Spleen (tissue), 11 donors: ENCODE results near the gene SLC37A3. TPM values are rescaled to one million over a fixed set of nuclear protein-coding genes. Genes with fewer than 3 reads are reported as not detected.
A peak's percentile ranks its signal among the peaks of the same experiment; 100 is the strongest.
"Not testable (repeated sequence)": the region's sequence is repeated elsewhere in the genome, so short reads cannot be mapped to it uniquely, and the experiment has no call there.

Experiments used
- DNase-seq: peaks from one replicate; pipeline ENCODE4 v3.0.0-alpha.2; 2020
- H3K27ac ChIP-seq, 8 donors: fragments of 200-600 bp; sonication (generic) in 7 of 8; 1 replicate in 4 of 8; 2 replicates in 4 of 8; pipeline versions ENCODE4 v1.5.0 to v1.8.0; 2016 to 2021; ENCODE audit warnings: inconsistent platforms in 4 of 8, mild to moderate bottlenecking in 4 of 8, moderate library complexity in 1 of 8
- H3K27me3 ChIP-seq, 7 donors: fragments of 200-600 bp; sonication (generic) in 6 of 7; replicated peaks in 1 of 7; 1 replicate in 4 of 7; 2 replicates in 3 of 7; pipeline versions ENCODE4 v1.5.0 to v1.8.0; 2016 to 2021; ENCODE audit warnings: inconsistent platforms in 3 of 7, mild to moderate bottlenecking in 1 of 7
- H3K36me3 ChIP-seq, 6 donors: fragments of 200-600 bp; sonication (generic) in 5 of 6; 1 replicate in 4 of 6; 2 replicates in 2 of 6; pipeline versions ENCODE4 v1.5.0 to v1.8.0; 2016 to 2021; ENCODE audit warnings: inconsistent platforms in 2 of 6
- H3K4me1 ChIP-seq, 6 donors: fragments of 200-600 bp; sonication (generic) in 5 of 6; 1 replicate in 3 of 6; 2 replicates in 3 of 6; pipeline versions ENCODE4 v1.5.0 to v1.8.0; 2016 to 2021; ENCODE audit warnings: inconsistent platforms in 3 of 6
- H3K4me3 ChIP-seq, 8 donors: fragments of 200-600 bp; sonication (generic) in 7 of 8; 1 replicate in 4 of 8; 2 replicates in 4 of 8; pipeline versions ENCODE4 v1.5.0 to v1.8.0; 2016 to 2021; ENCODE audit warnings: inconsistent platforms in 4 of 8, mild to moderate bottlenecking in 4 of 8, moderate library complexity in 2 of 8
- H3K9me3 ChIP-seq, 8 donors: fragments of 200-600 bp; sonication (generic) in 7 of 8; 1 replicate in 4 of 8; 2 replicates in 4 of 8; pipeline versions ENCODE4 v1.5.0 to v1.8.0; 2016 to 2021; ENCODE audit warnings: inconsistent platforms in 4 of 8
- CTCF ChIP-seq, 11 experiments: fragments of 200-600 bp in 7 of 11; fragments of 450-650 bp in 4 of 11; sonication (generic) in 4 of 11; IDR thresholded peaks in 8 of 11; conservative IDR thresholded peaks in 3 of 11; 1 replicate in 7 of 11; 2 replicates in 4 of 11; pipeline versions ENCODE4 v1.4.0 to v1.8.0; 2016 to 2021; ENCODE audit warnings: antibody characterized with exemption in 11 of 11, inconsistent platforms in 4 of 11, mild to moderate bottlenecking in 1 of 11
- POLR2A ChIP-seq, 3 donors: fragments of 450-650 bp; IDR thresholded peaks; one replicate each; pipeline ENCODE4 v1.5.1; 2017; ENCODE audit warnings: antibody characterized with exemption in 3 of 3, mild to moderate bottlenecking in 1 of 3
- POLR2AphosphoS5 ChIP-seq, 3 donors: sonication (generic); formaldehyde crosslinking; IDR thresholded peaks; one replicate each; pipeline ENCODE4 v1.5.1; 2017; ENCODE audit warnings: antibody characterized with exemption in 3 of 3
- WGBS, 5 donors: extraction: QIAGEN DNeasy Blood & Tissue Kit in 3 of 5; methylation state at CpG; one replicate each; pipeline versions ENCODE4 v1.1.5 to v1.1.7; 2013 to 2018; 5-methylcytosine and 5-hydroxymethylcytosine counted together
- intact Hi-C: fragments of 100-400 bp; cut with DNase I; formaldehyde crosslinking; loops from one replicate; pipeline ENCODE4 v1.15.0; 2023; ENCODE audit warnings: low total_unique reads
- polyA plus RNA-seq, 3 donors: library from polyadenylated mRNA; stranded (reverse); fragments of 200-250 nt; gene quantifications; one replicate each; pipeline ENCODE4 v1.2.1, GENCODE V29; 2013
- total RNA-seq, 7 donors: library from RNA; depleted of rRNA in 3 of 7; stranded (reverse); fragments of >200 nt in 3 of 7; fragmentation: NEBNext Ultra II Directional in 4 of 7; extraction: Animal tissue kit (Norgen Biotek cat#: 25700) in 4 of 7; gene quantifications; one replicate each; pipeline versions ENCODE4 v1.1.0 to v1.2.1, GENCODE V29; 2016 to 2021
- donor health status: healthy with polysubstance abuse.
- donor health status: DM: no; HTN: no; CAD: no; lungs with moderate emphysema.
- donor health status: DM: no; HTN: no; CAD: no.
- donor health status: Bipolar disorder and iron deficiency.
- donor health status: healthy.
- donor health status: DM: no; HTN: no; CAD: no.
- donor health status: DM: yes; HTN: yes; CAD: no.

The SLC37A3 gene
- total and polyA plus RNA-seq, 10 donors: 8.0 to 71.9 (median 37.8) TPM

GRCh38 chr7:140314573-140315480 is 83.5 kb downstream of the SLC37A3 start:
- no peak overlapping the region for H3K4me3 ChIP-seq
- intact Hi-C loops: no loop called here
- H3K4me1 ChIP-seq: peaks cover 0 to 70% (median 19%) of the 10 kb centered on the region in 6 donors
- no peak for DNase-seq
- WGBS, 5 donors: 81 to 91% (median 85%) methylated on average over 21 of the region's 21 CpGs
- peak overlapping the region in 5 of 8 donors; percentile 10 to 85 (median 78) for H3K27ac ChIP-seq
- TF ChIP-seq POLR2AphosphoS5 (IDR thresholded peaks at IDR 0.05) (no peak), CTCF (IDR thresholded peaks at IDR 0.05 in 8 of 11, conservative IDR thresholded peaks at IDR 0.05 in 3 of 11) (no peak), POLR2A (IDR thresholded peaks at IDR 0.05) (no peak)
- H3K27me3 ChIP-seq: no peaks in the 10 kb centered on the region
- H3K9me3 ChIP-seq: peaks cover 0 to 18% (median 9%) of the 10 kb centered on the region in 8 donors
- no peaks in the 10 kb centered on the region for H3K36me3 ChIP-seq

GRCh38 chr7:140312141-140312846 is 86.0 kb downstream of the SLC37A3 start:
- no peak for DNase-seq
- intact Hi-C loops: no loop called here
- Histone ChIP-seq H3K27me3 (no peaks in the 10 kb centered on the region), H3K36me3 (no peaks in the 10 kb centered on the region), H3K9me3 (peaks cover 0 to 18% (median 9%) of the 10 kb centered on the region in 8 donors), H3K27ac (peak overlapping the region in 7 of 8 donors; percentile 42 to 85 (median 76)), H3K4me3 (no peak overlapping the region), H3K4me1 (peaks cover 0 to 59% (median 19%) of the 10 kb centered on the region in 6 donors)
- WGBS, 5 donors: 54 to 76% (median 59%) methylated on average over 2 of the region's 2 CpGs
- no peak for TF ChIP-seq POLR2AphosphoS5 (IDR thresholded peaks at IDR 0.05)
- no peak for TF ChIP-seq POLR2A (IDR thresholded peaks at IDR 0.05)
- TF ChIP-seq CTCF (IDR thresholded peaks at IDR 0.05 in 8 of 11, conservative IDR thresholded peaks at IDR 0.05 in 3 of 11): no peak

GRCh38 chr7:140311128-140311527 is 87.2 kb downstream of the SLC37A3 start:
- H3K4me1 ChIP-seq: peaks cover 0 to 51% (median 16%) of the 10 kb centered on the region in 6 donors
- WGBS, 5 donors: 90 to 98% (median 98%) methylated on average over 2 of the region's 2 CpGs

GRCh38 chr7:140310337-140311002 is 87.9 kb downstream of the SLC37A3 start:
- Histone ChIP-seq H3K27ac (no peak overlapping the region), H3K36me3 (no peaks in the 10 kb centered on the region), H3K4me1 (peaks cover 0 to 51% (median 9%) of the 10 kb centered on the region in 6 donors), H3K27me3 (no peaks in the 10 kb centered on the region), H3K4me3 (no peak overlapping the region), H3K9me3 (peaks cover 0 to 18% (median 9%) of the 10 kb centered on the region in 8 donors)
- DNase-seq: no peak
- 74 to 88% (median 85%) methylated on average over 3 of the region's 3 CpGs for WGBS, 5 donors
- TF ChIP-seq POLR2A (IDR thresholded peaks at IDR 0.05): no peak
- TF ChIP-seq CTCF (IDR thresholded peaks at IDR 0.05 in 8 of 11, conservative IDR thresholded peaks at IDR 0.05 in 3 of 11): no peak
- TF ChIP-seq POLR2AphosphoS5 (IDR thresholded peaks at IDR 0.05): no peak
- intact Hi-C loops: no loop called here

More at GRCh38 chr7:140311128-140311527, 87.2 kb downstream of the SLC37A3 start:
- H3K9me3 ChIP-seq: peaks cover 0 to 18% (median 9%) of the 10 kb centered on the region in 8 donors
- H3K4me3 ChIP-seq, DNase-seq, H3K27me3 ChIP-seq, H3K36me3 ChIP-seq, intact Hi-C loops: not testable (repeated sequence)
- H3K27ac ChIP-seq: peak overlapping the region in 1 of 8 donors; percentile 85
